Left ventricle myocardium inferior (tissue), 1 donor: ENCODE measurements around the gene WBP2NL. TPM values are rescaled to one million over a fixed set of nuclear protein-coding genes. Genes with fewer than 3 reads are reported as not detected.

Source experiments
- DNase-seq: peaks from one replicate; pipeline ENCODE4 v3.0.0-alpha.2; 2020
- H3K27ac ChIP-seq: fragments of 200-600 bp; replicated peaks from 2 replicates; pipeline ENCODE4 v1.8.0; 2021
- H3K27me3 ChIP-seq: fragments of 200-600 bp; 2 replicates; pipeline ENCODE4 v1.8.0; 2021; ENCODE audit warnings: low read depth
- H3K36me3 ChIP-seq: fragments of 200-600 bp; 2 replicates; pipeline ENCODE4 v1.8.0; 2021
- H3K4me1 ChIP-seq: fragments of 200-600 bp; 2 replicates; pipeline ENCODE4 v1.8.0; 2021
- H3K4me3 ChIP-seq: fragments of 200-600 bp; 2 replicates; pipeline ENCODE4 v1.8.0; 2021; ENCODE audit warnings: mild to moderate bottlenecking, moderate library complexity
- H3K9me3 ChIP-seq: fragments of 200-600 bp; replicated peaks from 2 replicates; pipeline ENCODE4 v1.8.0; 2021
- CTCF ChIP-seq: fragments of 200-600 bp; IDR thresholded peaks from 2 replicates; pipeline ENCODE4 v1.8.0; 2021; ENCODE audit warnings: antibody characterized with exemption, mild to moderate bottlenecking, borderline replicate concordance
- intact Hi-C: fragments of 100-400 bp; cut with micrococcal nuclease; formaldehyde crosslinking; loops from one replicate; pipeline ENCODE4 v1.11.0; 2022
- total RNA-seq: library from RNA; stranded (reverse); fragmentation: NEBNext Ultra II Directional; extraction: Animal tissue kit (Norgen Biotek cat#: 25700); gene quantifications from one replicate; pipeline ENCODE4 v1.2.1, GENCODE V29; 2021
- donor health status: DM: no; HTN: yes; CAD: no; lungs with severe emphysema.

The WBP2NL gene
- total RNA-seq, 1 donor from 2014 or later, result 0.22 TPM

- intact Hi-C loops, result no loop called here
- TF ChIP-seq CTCF, result no peak
- DNase-seq, result no peak
- Histone ChIP-seq H3K9me3 (no peaks in the 10 kb centered on the region), H3K4me3 (no peak overlapping the region), H3K36me3 (peaks cover 60% of the 10 kb centered on the region), H3K27me3 (no peaks in the 10 kb centered on the region), H3K4me1 (peaks cover 20% of the 10 kb centered on the region), H3K27ac (no peak overlapping the region)
These were observed 67.7 kb downstream of the WBP2NL start for GRCh38 chr22:42066126-42066761.

GRCh38 chr22:42066937-42067336, 68.3 kb downstream of the WBP2NL start:
- intact Hi-C loops, result no loop called here
- Histone ChIP-seq H3K27me3 (no peaks in the 10 kb centered on the region), H3K4me1 (peaks cover 27% of the 10 kb centered on the region), H3K36me3 (peaks cover 53% of the 10 kb centered on the region), H3K27ac (no peak overlapping the region), H3K9me3 (no peaks in the 10 kb centered on the region), H3K4me3 (no peak overlapping the region)
- no peak for DNase-seq
- no peak for TF ChIP-seq CTCF

- H3K4me3 ChIP-seq, result no peak overlapping the region
- H3K27ac ChIP-seq, result no peak overlapping the region
- no peaks in the 10 kb centered on the region for H3K9me3 ChIP-seq
- H3K27me3 ChIP-seq, result no peaks in the 10 kb centered on the region
- no peak for TF ChIP-seq CTCF
- peaks cover 45% of the 10 kb centered on the region for H3K36me3 ChIP-seq
- no peak for DNase-seq
- intact Hi-C loops, result no loop called here
- peaks cover 34% of the 10 kb centered on the region for H3K4me1 ChIP-seq
These were observed 69.2 kb downstream of the WBP2NL start for GRCh38 chr22:42067671-42068251.

- H3K4me1 ChIP-seq, result peaks cover 40% of the 10 kb centered on the region
- H3K4me3 ChIP-seq, result no peak overlapping the region
- TF ChIP-seq CTCF, result no peak
- peaks cover 44% of the 10 kb centered on the region for H3K36me3 ChIP-seq
- no peaks in the 10 kb centered on the region for H3K27me3 ChIP-seq
- intact Hi-C loops, result no loop called here
- H3K9me3 ChIP-seq, result no peaks in the 10 kb centered on the region
- H3K27ac ChIP-seq, result no peak overlapping the region
- no peak for DNase-seq
These were observed 69.7 kb downstream of the WBP2NL start for GRCh38 chr22:42068291-42068690.

- TF ChIP-seq CTCF, result no peak
- no peaks in the 10 kb centered on the region for H3K9me3 ChIP-seq
- peaks cover 35% of the 10 kb centered on the region for H3K36me3 ChIP-seq
- peaks cover 56% of the 10 kb centered on the region for H3K4me1 ChIP-seq
- no peaks in the 10 kb centered on the region for H3K27me3 ChIP-seq
- intact Hi-C loops, result no loop called here
- H3K4me3 ChIP-seq, result peak overlapping the region; percentile 87
- no peak for DNase-seq
- H3K27ac ChIP-seq, result peak overlapping the region; percentile 92
These were observed 71.4 kb downstream of the WBP2NL start for GRCh38 chr22:42069801-42070516.
